22Rv1 (cell line): ENCODE results near the gene RNF121.

Experiments used
- CTCF ChIP-seq: fragments of 450-650 bp; IDR thresholded peaks from 2 replicates; pipeline ENCODE4 v1.5.1; 2017; ENCODE audit warnings: mild to moderate bottlenecking
- ZFX ChIP-seq: fragments of 450-650 bp; IDR thresholded peaks from 2 replicates; pipeline ENCODE4 v1.6.1; 2017; ENCODE audit warnings: antibody characterized with exemption, borderline replicate concordance

GRCh38 chr11:71963468-71963867 is 34.6 kb downstream of the RNF121 start:
- TF ChIP-seq CTCF (no peak), ZFX (no peak)
